NCI-H1694 (cell line): ENCODE measurements around the gene CADPS.

ENCODE experiments used
- DNase-seq: peaks from one replicate; lab custom pipeline; 2025; lab: John Stamatoyannopoulos, UW

CADPS gene

GRCh38 chr3:62688050-62688449 lies 187.2 kb downstream of the CADPS start:
- DNase-seq = peak; percentile 32

GRCh38 chr3:62686503-62687294 lies 188.5 kb downstream of the CADPS start:
- DNase-seq = peak; percentile 57

GRCh38 chr3:62682826-62683225 lies 192.4 kb downstream of the CADPS start:
- DNase-seq = no peak

- DNase-seq = no peak
Observed at GRCh38 chr3:62679988-62680387, 195.2 kb downstream of the CADPS start.

- DNase-seq = no peak
Observed at GRCh38 chr3:62678841-62679240, 196.4 kb downstream of the CADPS start.

GRCh38 chr3:62677926-62678325 lies 197.3 kb downstream of the CADPS start:
- DNase-seq = no peak

- DNase-seq = no peak
Observed at GRCh38 chr3:62676689-62677271, 198.4 kb downstream of the CADPS start.

GRCh38 chr3:62675492-62675891 lies 199.7 kb downstream of the CADPS start:
- no peak for DNase-seq

- DNase-seq = no peak
Observed at GRCh38 chr3:62672988-62673313, 202.3 kb downstream of the CADPS start.

- DNase-seq = no peak
Observed at GRCh38 chr3:62672270-62672987, 202.8 kb downstream of the CADPS start.

GRCh38 chr3:62670351-62670750 lies 204.9 kb downstream of the CADPS start:
- no peak for DNase-seq

GRCh38 chr3:62669161-62669560 lies 206.1 kb downstream of the CADPS start:
- no peak for DNase-seq

GRCh38 chr3:62667714-62668113 lies 207.5 kb downstream of the CADPS start:
- no peak for DNase-seq

GRCh38 chr3:62665627-62666437 lies 209.4 kb downstream of the CADPS start:
- DNase-seq = peak; percentile 63

GRCh38 chr3:62662677-62663076 lies 212.5 kb downstream of the CADPS start:
- DNase-seq = no peak

- DNase-seq = no peak
Observed at GRCh38 chr3:62659660-62660059, 215.6 kb downstream of the CADPS start.

GRCh38 chr3:62655691-62656063 lies 219.5 kb downstream of the CADPS start:
- no peak for DNase-seq

GRCh38 chr3:62655056-62655690 lies 220.0 kb downstream of the CADPS start:
- no peak for DNase-seq

- no peak for DNase-seq
Observed at GRCh38 chr3:62653796-62654195, 221.4 kb downstream of the CADPS start.

GRCh38 chr3:62647711-62648110 lies 227.5 kb downstream of the CADPS start:
- DNase-seq = no peak

GRCh38 chr3:62644493-62644892 lies 230.7 kb downstream of the CADPS start:
- no peak for DNase-seq

- DNase-seq = no peak
Observed at GRCh38 chr3:62638316-62638715, 236.9 kb downstream of the CADPS start.
